Measurements from ENCODE around the gene SH3RF3.
"Not testable (repeated sequence)": the region's sequence is repeated elsewhere in the genome, so short reads cannot be mapped to it uniquely, and the experiment has no call there.

GRCh38 chr2:109117181-109117580 is 11.8 kb upstream of the SH3RF3 start:
- not testable (repeated sequence) for TF ChIP-seq EP300 (IDR thresholded peaks at IDR 0.05; ENCODE audit: borderline replicate concordance in 1 of 2, low read depth in 1 of 2, low read length in 1 of 2); GATA2 (CRISPR knock-in tag; IDR thresholded peaks at IDR 0.05); POLR2AphosphoS5 (IDR thresholded peaks at IDR 0.05; ENCODE audit: low read depth, low read length); EZH2phosphoT487 (IDR thresholded peaks at IDR 0.05; ENCODE audit: borderline replicate concordance, low read depth); CTCF (IDR thresholded peaks at IDR 0.05); GABPA (IDR thresholded peaks at IDR 0.05; ENCODE audit: low read depth); CHD2 (IDR thresholded peaks at IDR 0.05; ENCODE audit: low read length, partially characterized antibody); RCOR1 (IDR thresholded peaks at IDR 0.05; ENCODE audit: low read length); MAX (IDR thresholded peaks at IDR 0.05; ENCODE audit: low read depth); RAD21 (IDR thresholded peaks at IDR 0.05; ENCODE audit: low read length)

All from SK-N-SH (cell line).